ENCODE measurements around the gene C1orf159.

DNA sequence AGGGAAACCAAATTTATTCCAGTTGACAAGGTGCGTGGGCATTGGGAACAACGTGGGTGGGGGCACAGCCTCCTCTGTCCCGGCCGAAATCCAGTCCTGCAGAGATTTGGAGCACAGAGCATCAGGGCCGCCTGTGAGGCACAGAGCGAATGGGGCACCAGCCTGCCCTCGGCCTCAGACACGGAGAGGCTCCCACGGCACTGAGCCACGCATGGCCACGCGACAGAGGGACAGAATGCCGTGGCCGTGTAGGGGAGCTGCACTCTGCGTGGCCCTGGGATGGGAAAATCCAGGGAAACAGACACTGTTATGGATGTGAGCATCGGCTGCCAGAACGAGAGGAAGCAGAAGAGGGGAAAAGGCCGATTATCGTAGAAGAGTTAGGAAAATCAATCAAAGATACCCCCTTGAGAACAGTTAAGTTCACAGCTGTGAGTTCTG, 13.5 kb upstream of the C1orf159 start:
- TF ChIP-seq, protein P1, sequence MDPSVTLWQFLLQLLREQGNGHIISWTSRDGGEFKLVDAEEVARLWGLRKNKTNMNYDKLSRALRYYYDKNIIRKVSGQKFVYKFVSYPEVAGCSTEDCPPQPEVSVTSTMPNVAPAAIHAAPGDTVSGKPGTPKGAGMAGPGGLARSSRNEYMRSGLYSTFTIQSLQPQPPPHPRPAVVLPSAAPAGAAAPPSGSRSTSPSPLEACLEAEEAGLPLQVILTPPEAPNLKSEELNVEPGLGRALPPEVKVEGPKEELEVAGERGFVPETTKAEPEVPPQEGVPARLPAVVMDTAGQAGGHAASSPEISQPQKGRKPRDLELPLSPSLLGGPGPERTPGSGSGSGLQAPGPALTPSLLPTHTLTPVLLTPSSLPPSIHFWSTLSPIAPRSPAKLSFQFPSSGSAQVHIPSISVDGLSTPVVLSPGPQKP (IDR thresholded peaks at IDR 0.05; ENCODE audit: low read depth, low read length), result no peak
- TF ChIP-seq MEF2A (IDR thresholded peaks at IDR 0.05; ENCODE audit: insufficient read depth, low read depth, low read length), result no peak
- TF ChIP-seq, protein P2, sequence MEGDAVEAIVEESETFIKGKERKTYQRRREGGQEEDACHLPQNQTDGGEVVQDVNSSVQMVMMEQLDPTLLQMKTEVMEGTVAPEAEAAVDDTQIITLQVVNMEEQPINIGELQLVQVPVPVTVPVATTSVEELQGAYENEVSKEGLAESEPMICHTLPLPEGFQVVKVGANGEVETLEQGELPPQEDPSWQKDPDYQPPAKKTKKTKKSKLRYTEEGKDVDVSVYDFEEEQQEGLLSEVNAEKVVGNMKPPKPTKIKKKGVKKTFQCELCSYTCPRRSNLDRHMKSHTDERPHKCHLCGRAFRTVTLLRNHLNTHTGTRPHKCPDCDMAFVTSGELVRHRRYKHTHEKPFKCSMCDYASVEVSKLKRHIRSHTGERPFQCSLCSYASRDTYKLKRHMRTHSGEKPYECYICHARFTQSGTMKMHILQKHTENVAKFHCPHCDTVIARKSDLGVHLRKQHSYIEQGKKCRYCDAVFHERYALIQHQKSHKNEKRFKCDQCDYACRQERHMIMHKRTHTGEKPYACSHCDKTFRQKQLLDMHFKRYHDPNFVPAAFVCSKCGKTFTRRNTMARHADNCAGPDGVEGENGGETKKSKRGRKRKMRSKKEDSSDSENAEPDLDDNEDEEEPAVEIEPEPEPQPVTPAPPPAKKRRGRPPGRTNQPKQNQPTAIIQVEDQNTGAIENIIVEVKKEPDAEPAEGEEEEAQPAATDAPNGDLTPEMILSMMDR (IDR thresholded peaks at IDR 0.05 in 2 of 3, conservative IDR thresholded peaks at IDR 0.05 in 1 of 3; ENCODE audit: control insufficient read depth in 2 of 3, extremely low read depth in 1 of 3, insufficient read depth in 1 of 3, low read depth in 3 of 3, low read length in 3 of 3), result no peak
- TF ChIP-seq CHD4 (IDR thresholded peaks at IDR 0.05), result no peak
- TF ChIP-seq CREM (IDR thresholded peaks at IDR 0.05; ENCODE audit: low read depth), result no peak

Measured in GM12878 (cell line).